Stimulated activated naive CD8-positive, alpha-beta T cell treated with anti-CD3 and anti-CD28 coated beads, Interleukin-15, Interleukin-2, amounts not matched to agents 100 ng/mL and 50 ng/mL, for 24 hours (primary cell): ENCODE data around the gene MED16.
"Not testable (repeated sequence)": the region's sequence is repeated elsewhere in the genome, so short reads cannot be mapped to it uniquely, and the experiment has no call there.

Experiments used
- H3K27ac Mint-ChIP-seq: one replicate; pipeline ENCODE4 v1.8.0; 2021; ENCODE audit warnings: mild to moderate bottlenecking, mixed read lengths
- H3K27me3 Mint-ChIP-seq: one replicate; pipeline ENCODE4 v1.8.0; 2021; ENCODE audit warnings: mixed read lengths
- H3K36me3 Mint-ChIP-seq: one replicate; pipeline ENCODE4 v1.8.0; 2021; ENCODE audit warnings: low read depth, mixed read lengths
- H3K4me1 Mint-ChIP-seq: one replicate; pipeline ENCODE4 v1.8.0; 2021; ENCODE audit warnings: low read depth, mixed read lengths
- H3K4me3 Mint-ChIP-seq: one replicate; pipeline ENCODE4 v1.8.0; 2021; ENCODE audit warnings: mild to moderate bottlenecking, mixed read lengths
- H3K9me3 Mint-ChIP-seq: one replicate; pipeline ENCODE4 v1.8.0; 2021; ENCODE audit warnings: mixed read lengths

MED16 gene

GRCh38 chr19:891421-892200 is 1.4 kb downstream of the MED16 start:
- H3K36me3 Mint-ChIP-seq, H3K27me3 Mint-ChIP-seq, H3K27ac Mint-ChIP-seq, H3K9me3 Mint-ChIP-seq: not testable (repeated sequence)
- Mint-ChIP-seq H3K4me1 (peaks cover 15% of the 10 kb centered on the region), H3K4me3 (peak overlapping the region; percentile 79)

DNA sequence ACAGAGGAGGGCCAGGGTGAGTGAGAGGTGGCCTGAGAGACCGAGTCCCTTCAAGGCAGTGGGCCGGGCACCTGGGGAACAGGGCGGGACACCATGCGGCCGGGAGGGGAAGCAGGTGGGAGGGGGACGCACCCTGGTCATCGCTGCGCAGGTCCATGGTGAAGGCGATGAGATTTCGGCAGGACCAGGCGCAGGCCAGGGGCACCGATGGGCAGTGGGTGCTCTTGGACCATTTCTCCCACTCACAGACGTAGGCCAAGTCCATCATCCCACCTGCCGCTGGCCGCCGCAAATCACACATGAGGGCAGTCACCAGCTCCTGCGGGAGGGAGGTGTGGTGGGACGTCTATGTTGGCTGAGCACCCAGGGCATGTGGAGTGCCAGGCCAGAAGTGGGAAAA is 2.2 kb downstream of the MED16 start:
- Mint-ChIP-seq H3K27ac (no peak overlapping the region), H3K4me1 (peaks cover 15% of the 10 kb centered on the region), H3K27me3 (no peaks in the 10 kb centered on the region), H3K36me3 (peaks cover 4% of the 10 kb centered on the region), H3K4me3 (peak overlapping the region; percentile 57), H3K9me3 (no peaks in the 10 kb centered on the region)

- Mint-ChIP-seq H3K36me3 (peaks cover 4% of the 10 kb centered on the region), H3K4me1 (peaks cover 15% of the 10 kb centered on the region), H3K27ac (no peak overlapping the region), H3K9me3 (no peaks in the 10 kb centered on the region), H3K4me3 (no peak overlapping the region), H3K27me3 (no peaks in the 10 kb centered on the region)
These were observed 3.2 kb downstream of the MED16 start for GRCh38 chr19:889662-890295.

DNA sequence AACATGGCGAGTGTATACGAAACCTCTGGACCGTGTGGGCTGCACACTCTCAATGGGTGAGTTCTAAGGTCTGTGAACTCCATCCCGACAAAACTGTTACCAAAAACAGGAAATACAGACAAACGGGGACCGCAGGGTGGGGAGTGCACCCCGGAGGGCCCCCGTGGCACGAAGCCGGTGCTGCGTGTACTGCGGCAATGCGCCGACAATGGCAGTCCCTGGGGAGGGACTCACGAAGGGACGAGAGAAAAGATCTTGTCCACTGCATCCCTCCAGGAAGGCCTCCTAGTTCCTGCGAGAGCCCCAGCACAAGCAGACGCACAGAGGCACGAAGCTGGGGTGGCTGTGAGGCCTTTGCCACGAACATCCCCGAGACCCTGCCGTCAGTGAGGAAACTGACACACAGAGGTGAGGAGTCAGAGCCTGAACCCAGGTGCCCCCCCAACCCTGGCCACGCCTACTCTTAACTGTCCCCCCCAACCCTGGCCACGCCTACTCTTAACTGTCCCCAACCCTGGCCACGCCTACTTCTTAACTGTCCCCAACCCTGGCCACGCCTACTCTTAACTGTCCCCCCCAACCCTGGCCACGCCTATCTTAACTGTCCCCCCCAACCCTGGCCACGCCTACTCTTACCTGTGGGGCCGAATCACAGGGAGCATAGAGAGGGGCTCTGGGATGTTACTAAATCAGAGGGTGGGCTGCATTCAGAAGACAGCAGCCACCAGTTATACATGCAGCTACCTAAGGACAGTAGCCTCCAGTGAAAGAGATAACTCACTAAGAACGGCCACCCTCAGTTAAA is 4.2 kb downstream of the MED16 start:
- no peaks in the 10 kb centered on the region for H3K9me3 Mint-ChIP-seq
- no peaks in the 10 kb centered on the region for H3K27me3 Mint-ChIP-seq
- H3K4me3 Mint-ChIP-seq, result no peak overlapping the region
- no peak overlapping the region for H3K27ac Mint-ChIP-seq
- peaks cover 13% of the 10 kb centered on the region for H3K4me1 Mint-ChIP-seq
- H3K36me3 Mint-ChIP-seq, result peaks cover 4% of the 10 kb centered on the region

GRCh38 chr19:887599-887998 is 5.4 kb downstream of the MED16 start:
- Mint-ChIP-seq H3K9me3 (no peaks in the 10 kb centered on the region), H3K27ac (no peak overlapping the region), H3K36me3 (no peaks in the 10 kb centered on the region), H3K4me3 (no peak overlapping the region), H3K27me3 (no peaks in the 10 kb centered on the region), H3K4me1 (peaks cover 5% of the 10 kb centered on the region)

DNA sequence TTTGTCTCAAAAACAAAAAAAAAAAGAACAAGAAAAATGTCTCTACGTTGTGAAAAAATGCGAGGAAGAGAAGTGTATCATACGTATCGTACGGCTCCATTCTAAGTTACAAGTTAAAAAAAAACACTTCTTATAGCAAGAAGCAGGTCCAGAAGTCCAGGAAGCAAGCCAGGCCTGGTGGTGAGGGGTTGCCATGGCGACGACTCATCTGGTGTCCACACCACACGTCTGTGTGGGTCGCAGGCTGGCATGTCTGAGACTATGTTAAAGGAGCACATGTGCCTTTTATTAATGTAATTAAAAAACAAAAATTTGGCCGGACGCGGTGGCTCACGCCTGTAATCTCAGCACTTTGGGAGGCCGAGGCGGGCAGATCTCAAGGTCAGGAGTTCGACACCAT is 5.9 kb downstream of the MED16 start:
- no peaks in the 10 kb centered on the region for H3K9me3 Mint-ChIP-seq
- H3K27ac Mint-ChIP-seq, result no peak overlapping the region
- H3K4me3 Mint-ChIP-seq, result no peak overlapping the region
- no peaks in the 10 kb centered on the region for H3K27me3 Mint-ChIP-seq
- H3K36me3 Mint-ChIP-seq, result no peaks in the 10 kb centered on the region
- H3K4me1 Mint-ChIP-seq, result peaks cover 5% of the 10 kb centered on the region

GRCh38 chr19:885536-886224 is 7.3 kb downstream of the MED16 start:
- H3K36me3 Mint-ChIP-seq, result peaks cover 4% of the 10 kb centered on the region
- H3K27me3 Mint-ChIP-seq, result no peaks in the 10 kb centered on the region
- no peaks in the 10 kb centered on the region for H3K4me1 Mint-ChIP-seq
- no peak overlapping the region for H3K4me3 Mint-ChIP-seq
- H3K27ac Mint-ChIP-seq, result no peak overlapping the region
- H3K9me3 Mint-ChIP-seq, result no peaks in the 10 kb centered on the region

GRCh38 chr19:884420-885211 is 8.4 kb downstream of the MED16 start:
- no peaks in the 10 kb centered on the region for H3K27me3 Mint-ChIP-seq
- no peak overlapping the region for H3K27ac Mint-ChIP-seq
- no peaks in the 10 kb centered on the region for H3K9me3 Mint-ChIP-seq
- H3K4me3 Mint-ChIP-seq, result no peak overlapping the region
- no peaks in the 10 kb centered on the region for H3K4me1 Mint-ChIP-seq
- H3K36me3 Mint-ChIP-seq, result peaks cover 4% of the 10 kb centered on the region

DNA sequence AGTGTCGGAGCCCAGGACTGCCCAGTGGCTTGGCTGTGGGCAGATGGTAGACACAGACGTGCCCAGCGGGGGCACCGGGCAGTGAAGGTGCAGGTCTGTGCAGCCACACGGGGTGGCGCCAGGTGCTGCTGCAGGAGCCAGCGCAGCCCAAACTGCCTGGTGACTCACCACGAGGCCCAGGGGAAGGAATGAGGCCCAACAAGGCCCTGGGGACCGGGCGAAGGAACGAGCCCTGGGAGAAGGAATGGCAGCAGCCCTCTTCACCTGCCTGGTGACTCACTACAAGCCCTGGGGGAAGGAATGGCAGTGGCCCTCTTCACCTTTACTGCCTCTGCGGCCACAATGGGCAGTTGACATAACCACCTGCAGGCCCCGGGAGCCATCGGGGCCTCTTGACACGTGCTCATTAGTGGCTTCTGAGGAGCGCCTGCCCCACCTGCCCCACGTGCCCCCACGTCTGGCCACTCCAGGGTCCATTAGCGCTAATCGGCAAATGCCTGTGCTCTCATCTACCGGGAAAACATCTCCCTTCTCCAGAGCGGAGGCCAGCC is 9.3 kb downstream of the MED16 start:
- Mint-ChIP-seq H3K4me1 (no peaks in the 10 kb centered on the region), H3K9me3 (no peaks in the 10 kb centered on the region), H3K36me3 (peaks cover 4% of the 10 kb centered on the region), H3K27me3 (no peaks in the 10 kb centered on the region), H3K4me3 (no peak overlapping the region), H3K27ac (no peak overlapping the region)

GRCh38 chr19:882871-883497 is 10.0 kb downstream of the MED16 start:
- no peak overlapping the region for H3K4me3 Mint-ChIP-seq
- H3K36me3 Mint-ChIP-seq, result peaks cover 4% of the 10 kb centered on the region
- H3K27ac Mint-ChIP-seq, result no peak overlapping the region
- no peaks in the 10 kb centered on the region for H3K9me3 Mint-ChIP-seq
- no peaks in the 10 kb centered on the region for H3K4me1 Mint-ChIP-seq
- H3K27me3 Mint-ChIP-seq, result no peaks in the 10 kb centered on the region

DNA sequence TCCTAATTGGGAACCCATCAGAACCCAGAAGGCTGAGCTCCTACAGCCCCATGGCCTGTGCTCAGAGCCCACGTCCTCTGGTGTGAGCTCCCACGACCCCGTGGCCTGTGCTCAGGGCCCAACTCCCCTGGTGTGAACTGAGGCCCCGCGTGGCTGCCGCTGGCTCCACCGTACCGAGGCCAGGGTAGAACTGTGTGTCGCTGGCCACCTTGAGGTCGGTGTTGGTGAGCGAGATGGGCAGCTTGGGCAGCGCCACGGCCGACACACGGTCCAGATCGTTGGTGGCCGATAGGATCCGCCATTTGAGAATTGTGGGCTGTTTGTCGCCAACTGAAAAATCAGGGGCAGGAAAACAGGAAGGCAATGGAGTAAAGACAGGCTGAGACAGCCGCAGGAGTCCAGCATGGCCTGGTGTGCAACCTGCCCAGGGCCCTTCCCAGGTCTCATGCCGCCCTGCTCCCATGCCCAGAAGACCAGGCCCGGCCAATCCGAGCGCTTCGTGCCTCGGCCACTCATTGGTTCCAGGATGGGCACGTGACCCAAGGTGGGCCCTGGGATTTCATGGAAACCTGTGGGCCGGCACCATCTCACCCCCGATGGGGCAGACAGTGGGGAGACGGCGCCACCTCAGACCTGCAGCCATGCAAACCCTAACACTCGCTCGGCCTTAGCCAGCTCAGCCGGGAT is 11.5 kb downstream of the MED16 start:
- H3K4me1 Mint-ChIP-seq, result no peaks in the 10 kb centered on the region
- peaks cover 4% of the 10 kb centered on the region for H3K36me3 Mint-ChIP-seq
- H3K27ac Mint-ChIP-seq, result no peak overlapping the region

DNA sequence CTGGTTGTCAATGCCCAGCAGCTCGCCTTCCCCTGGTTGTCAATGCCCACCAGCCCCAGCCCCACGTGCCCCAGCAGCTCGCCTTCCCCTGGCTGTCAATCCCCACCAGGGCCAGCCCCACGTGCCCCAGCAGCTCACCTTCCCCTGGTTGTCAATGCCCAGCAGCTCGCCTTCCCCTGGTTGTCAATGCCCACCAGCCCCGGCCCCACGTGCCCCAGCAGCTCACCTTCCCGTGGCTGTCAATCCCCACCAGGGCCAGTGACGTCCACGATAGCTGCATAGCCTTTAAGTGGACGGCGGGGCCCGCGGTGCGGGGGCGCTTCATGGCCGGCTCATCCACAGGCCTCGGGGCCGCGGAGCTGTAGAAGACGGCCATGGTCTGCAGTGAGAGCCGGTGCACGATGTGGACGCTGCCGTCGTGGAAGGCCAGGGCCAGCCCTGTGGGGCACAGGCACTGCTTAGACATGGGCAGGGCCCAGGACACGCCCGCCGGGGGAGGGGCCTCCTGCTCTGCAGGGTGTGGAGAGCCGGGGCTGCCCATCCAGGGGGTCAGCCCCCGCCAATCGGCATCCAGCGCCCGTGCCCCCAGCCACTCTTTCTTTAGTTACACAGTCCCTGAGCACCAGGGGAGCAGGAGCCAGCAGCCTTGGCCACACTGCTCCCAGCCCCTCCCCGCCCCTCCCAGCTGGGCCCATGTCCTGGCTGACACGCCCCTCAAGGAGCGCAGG is 13.1 kb downstream of the MED16 start:
- Mint-ChIP-seq H3K27me3 (no peaks in the 10 kb centered on the region), H3K9me3 (no peaks in the 10 kb centered on the region), H3K27ac (no peak overlapping the region)

More for the DNA sequence above, 11.5 kb downstream of the MED16 start:
- Mint-ChIP-seq H3K4me3 (no peak overlapping the region), H3K27me3 (no peaks in the 10 kb centered on the region), H3K9me3 (no peaks in the 10 kb centered on the region)

More for the DNA sequence above, 13.1 kb downstream of the MED16 start:
- peaks cover 14% of the 10 kb centered on the region for H3K36me3 Mint-ChIP-seq
- H3K4me3 Mint-ChIP-seq, result no peak overlapping the region
- H3K4me1 Mint-ChIP-seq, result no peaks in the 10 kb centered on the region
